MM.1S (cell line): Measurements from ENCODE around the gene SNX11.

ENCODE experiments used
- EZH2 ChIP-seq: fragments of 300-600 bp; sonication (generic); optimal IDR thresholded peaks from 2 replicates; pipeline ENCODE3; 2017; ENCODE audit warnings: low read depth, mild to moderate bottlenecking, antibody characterized with exemption, low read length, mixed read lengths
- EZH2phosphoT487 ChIP-seq: fragments of 300-600 bp; sonication (generic); IDR thresholded peaks from 2 replicates; pipeline ENCODE4 v1.6.1; 2018; ENCODE audit warnings: antibody characterized with exemption, low read length
- TF ChIP-seq, protein P1 (sequence below): fragments of 300-600 bp; sonication (generic); IDR thresholded peaks from 2 replicates; pipeline ENCODE4 v1.5.1; 2016; ENCODE audit warnings: antibody characterized with exemption, low read length, mixed read lengths

DNA sequence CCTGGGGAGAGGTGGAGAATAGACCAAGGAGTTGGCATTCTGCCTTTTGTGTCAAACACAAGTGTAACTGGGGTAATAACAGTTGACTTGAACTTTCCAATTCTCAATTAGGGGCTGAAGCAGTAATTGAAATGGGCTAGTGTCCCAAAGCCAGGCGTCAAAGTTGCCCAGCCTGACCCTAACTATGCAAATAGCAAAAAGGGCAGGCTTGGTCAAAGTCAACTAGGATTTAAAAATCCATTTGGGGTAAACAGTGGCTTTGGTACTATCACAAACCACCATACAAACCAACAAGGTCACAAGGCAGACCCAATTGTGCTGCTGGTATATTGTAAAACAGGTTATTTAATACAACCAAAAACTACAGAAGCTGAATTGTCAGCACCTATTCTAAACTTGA lies 41.4 kb upstream of the SNX11 start:
- TF ChIP-seq, protein P1, sequence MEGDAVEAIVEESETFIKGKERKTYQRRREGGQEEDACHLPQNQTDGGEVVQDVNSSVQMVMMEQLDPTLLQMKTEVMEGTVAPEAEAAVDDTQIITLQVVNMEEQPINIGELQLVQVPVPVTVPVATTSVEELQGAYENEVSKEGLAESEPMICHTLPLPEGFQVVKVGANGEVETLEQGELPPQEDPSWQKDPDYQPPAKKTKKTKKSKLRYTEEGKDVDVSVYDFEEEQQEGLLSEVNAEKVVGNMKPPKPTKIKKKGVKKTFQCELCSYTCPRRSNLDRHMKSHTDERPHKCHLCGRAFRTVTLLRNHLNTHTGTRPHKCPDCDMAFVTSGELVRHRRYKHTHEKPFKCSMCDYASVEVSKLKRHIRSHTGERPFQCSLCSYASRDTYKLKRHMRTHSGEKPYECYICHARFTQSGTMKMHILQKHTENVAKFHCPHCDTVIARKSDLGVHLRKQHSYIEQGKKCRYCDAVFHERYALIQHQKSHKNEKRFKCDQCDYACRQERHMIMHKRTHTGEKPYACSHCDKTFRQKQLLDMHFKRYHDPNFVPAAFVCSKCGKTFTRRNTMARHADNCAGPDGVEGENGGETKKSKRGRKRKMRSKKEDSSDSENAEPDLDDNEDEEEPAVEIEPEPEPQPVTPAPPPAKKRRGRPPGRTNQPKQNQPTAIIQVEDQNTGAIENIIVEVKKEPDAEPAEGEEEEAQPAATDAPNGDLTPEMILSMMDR: no peak
- TF ChIP-seq EZH2 (no peak), EZH2phosphoT487 (no peak)
